GM19240 (cell line): ENCODE data around the gene NME8.

Source experiments
- DNase-seq: peaks from one replicate; pipeline ENCODE4 v3.0.0; 2011; ENCODE audit warnings: low spot score; ENCODE audit not compliant: insufficient read length

NME8 gene

GRCh38 chr7:37899712-37900247 is 51.4 kb downstream of the NME8 start:
- no peak for DNase-seq

- DNase-seq: no peak
Measured at GRCh38 chr7:37901236-37901827, 52.9 kb downstream of the NME8 start.

- no peak for DNase-seq
Measured at GRCh38 chr7:37901890-37902524, 53.6 kb downstream of the NME8 start.

GRCh38 chr7:37908221-37908788 is 59.9 kb downstream of the NME8 start:
- DNase-seq: no peak

GRCh38 chr7:37912756-37913155 is 64.4 kb downstream of the NME8 start:
- no peak for DNase-seq

- DNase-seq: no peak
Measured at GRCh38 chr7:37915438-37915837, 67.0 kb downstream of the NME8 start.

- DNase-seq: no peak
Measured at GRCh38 chr7:37916017-37916672, 67.7 kb downstream of the NME8 start.

GRCh38 chr7:37916673-37917660 is 68.6 kb downstream of the NME8 start, which contains the start of gene SFRP4:
TSS of gene SFRP4 (minus strand) at chr7:37916817. CDS start at chr7:37916537, 280 bp downstream.
- DNase-seq: no peak

- DNase-seq: no peak
Measured at GRCh38 chr7:37918526-37918925, 70.1 kb downstream of the NME8 start.

GRCh38 chr7:37920305-37920848 is 72.0 kb downstream of the NME8 start, which contains the start of gene EPDR1:
TSS of gene EPDR1 (plus strand) at chr7:37920640. CDS start at chr7:37920940, 300 bp downstream.
- DNase-seq: no peak

- no peak for DNase-seq
Measured at GRCh38 chr7:37920849-37921805, 72.7 kb downstream of the NME8 start.

GRCh38 chr7:37921876-37922275 is 73.5 kb downstream of the NME8 start:
- DNase-seq: no peak

- DNase-seq: no peak
Measured at GRCh38 chr7:37923996-37924395, 75.6 kb downstream of the NME8 start.

- DNase-seq: no peak
Measured at GRCh38 chr7:37924491-37925041, 76.2 kb downstream of the NME8 start.

- no peak for DNase-seq
Measured at GRCh38 chr7:37925620-37926019, 77.2 kb downstream of the NME8 start.

- no peak for DNase-seq
Measured at GRCh38 chr7:37927773-37928444, 79.5 kb downstream of the NME8 start.

GRCh38 chr7:37928878-37929277 is 80.5 kb downstream of the NME8 start:
- no peak for DNase-seq

- no peak for DNase-seq
Measured at GRCh38 chr7:37930226-37930948, 82.0 kb downstream of the NME8 start.
